Right lobe of liver (tissue), 4 donors: Measurements from ENCODE around the gene FSTL5.

Source experiments
- POLR2A ChIP-seq: fragments of 450-650 bp; IDR thresholded peaks from one replicate; pipeline ENCODE4 v1.6.1; 2017; ENCODE audit warnings: antibody characterized with exemption, mild to moderate bottlenecking
- TF ChIP-seq, protein P1 (sequence below), 4 donors: fragments of 200-600 bp in 3 of 4; fragments of 450-650 bp in 1 of 4; IDR thresholded peaks; one replicate each; pipeline versions ENCODE4 v1.5.1 to v1.8.0; 2016 to 2022; ENCODE audit warnings: antibody characterized with exemption in 4 of 4, mild to moderate bottlenecking in 2 of 4
- donor health status: DM: no; HTN: no; CAD: no.
- donor health status: DM: no; HTN: no; CAD: no.
- donor health status: DM: no; HTN: yes; CAD: no.

DNA sequence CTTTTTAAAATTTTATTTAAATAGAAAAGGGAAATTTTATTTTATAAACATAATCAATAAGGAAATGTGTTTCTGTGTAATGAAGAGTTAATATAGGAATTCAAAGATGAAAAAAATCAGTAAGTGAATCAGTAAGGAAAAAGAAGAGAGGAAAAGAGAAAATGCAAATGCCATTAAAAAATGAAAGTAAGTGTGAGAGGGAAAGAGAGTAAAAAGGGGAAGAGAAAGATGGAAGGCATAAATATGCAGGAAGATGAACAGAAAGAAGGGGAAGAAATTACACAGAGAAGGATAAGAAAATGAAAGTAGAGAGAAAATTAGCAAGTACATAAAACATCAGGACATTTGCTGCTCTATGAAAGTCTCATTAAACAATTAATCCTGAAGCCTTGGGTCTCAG lies 349.9 kb downstream of the FSTL5 start:
- TF ChIP-seq, protein P1, sequence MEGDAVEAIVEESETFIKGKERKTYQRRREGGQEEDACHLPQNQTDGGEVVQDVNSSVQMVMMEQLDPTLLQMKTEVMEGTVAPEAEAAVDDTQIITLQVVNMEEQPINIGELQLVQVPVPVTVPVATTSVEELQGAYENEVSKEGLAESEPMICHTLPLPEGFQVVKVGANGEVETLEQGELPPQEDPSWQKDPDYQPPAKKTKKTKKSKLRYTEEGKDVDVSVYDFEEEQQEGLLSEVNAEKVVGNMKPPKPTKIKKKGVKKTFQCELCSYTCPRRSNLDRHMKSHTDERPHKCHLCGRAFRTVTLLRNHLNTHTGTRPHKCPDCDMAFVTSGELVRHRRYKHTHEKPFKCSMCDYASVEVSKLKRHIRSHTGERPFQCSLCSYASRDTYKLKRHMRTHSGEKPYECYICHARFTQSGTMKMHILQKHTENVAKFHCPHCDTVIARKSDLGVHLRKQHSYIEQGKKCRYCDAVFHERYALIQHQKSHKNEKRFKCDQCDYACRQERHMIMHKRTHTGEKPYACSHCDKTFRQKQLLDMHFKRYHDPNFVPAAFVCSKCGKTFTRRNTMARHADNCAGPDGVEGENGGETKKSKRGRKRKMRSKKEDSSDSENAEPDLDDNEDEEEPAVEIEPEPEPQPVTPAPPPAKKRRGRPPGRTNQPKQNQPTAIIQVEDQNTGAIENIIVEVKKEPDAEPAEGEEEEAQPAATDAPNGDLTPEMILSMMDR (IDR thresholded peaks at IDR 0.05), result no peak
- TF ChIP-seq POLR2A, result no peak
